HG03135 (cell line): ENCODE measurements around the gene CUL2.
"Not testable (repeated sequence)": the region's sequence is repeated elsewhere in the genome, so short reads cannot be mapped to it uniquely, and the experiment has no call there.

Experiments
- ATAC-seq: cut with Tn5 transposase; IDR thresholded peaks from one replicate; pipeline ENCODE4 v1.9.1; 2021; ENCODE audit warnings: mild to moderate bottlenecking, moderate library complexity; ENCODE audit not compliant: unreplicated experiment

CUL2 gene

GRCh38 chr10:35020481-35020880, 69.7 kb downstream of the CUL2 start:
- ATAC-seq, result no peak

GRCh38 chr10:35019041-35020024, 70.8 kb downstream of the CUL2 start:
- no peak for ATAC-seq

GRCh38 chr10:35017608-35018007, 72.5 kb downstream of the CUL2 start:
- ATAC-seq, result no peak

- no peak for ATAC-seq
These were observed 74.2 kb downstream of the CUL2 start for GRCh38 chr10:35015843-35016408.

- no peak for ATAC-seq
These were observed 77.4 kb downstream of the CUL2 start for GRCh38 chr10:35012781-35013180.

- ATAC-seq, result no peak
These were observed 78.4 kb downstream of the CUL2 start for GRCh38 chr10:35011771-35012191.

- no peak for ATAC-seq
These were observed 82.3 kb downstream of the CUL2 start for GRCh38 chr10:35007858-35008301.

- no peak for ATAC-seq
These were observed 83.3 kb downstream of the CUL2 start for GRCh38 chr10:35006836-35007235.

- no peak for ATAC-seq
These were observed 84.3 kb downstream of the CUL2 start for GRCh38 chr10:35005868-35006267.

GRCh38 chr10:35004651-35005050, 85.5 kb downstream of the CUL2 start:
- ATAC-seq, result no peak

GRCh38 chr10:35003906-35004305, 86.2 kb downstream of the CUL2 start:
- ATAC-seq, result no peak

GRCh38 chr10:35000936-35001335, 89.2 kb downstream of the CUL2 start:
- no peak for ATAC-seq

- no peak for ATAC-seq
These were observed 90.6 kb downstream of the CUL2 start for GRCh38 chr10:34999532-34999931.

GRCh38 chr10:34998940-34999339, 91.2 kb downstream of the CUL2 start:
- no peak for ATAC-seq

- ATAC-seq, result no peak
These were observed 93.3 kb downstream of the CUL2 start for GRCh38 chr10:34996843-34997242.

GRCh38 chr10:34995925-34996324, 94.2 kb downstream of the CUL2 start:
- no peak for ATAC-seq

GRCh38 chr10:34994565-34995142, 95.5 kb downstream of the CUL2 start:
- peak; percentile 84 for ATAC-seq

- ATAC-seq, result no peak
These were observed 96.4 kb downstream of the CUL2 start for GRCh38 chr10:34993782-34994181.

- not testable (repeated sequence) for ATAC-seq
These were observed 99.0 kb downstream of the CUL2 start for GRCh38 chr10:34991117-34991516.

- ATAC-seq, result no peak
These were observed 101.6 kb downstream of the CUL2 start for GRCh38 chr10:34988397-34989067.

GRCh38 chr10:34985823-34986222, 104.3 kb downstream of the CUL2 start:
- ATAC-seq, result no peak
